ENCODE data around the gene MTF2. TPM values are rescaled to one million over a fixed set of nuclear protein-coding genes. Genes with fewer than 3 reads are reported as not detected.

The MTF2 gene
- total and polyA plus RNA-seq, 9 of the 15 experiments (the other 6 are each of a cell fraction or from before 2014, with no cell fraction given) = 29.3 to 124 (median 57.7) TPM

DNA sequence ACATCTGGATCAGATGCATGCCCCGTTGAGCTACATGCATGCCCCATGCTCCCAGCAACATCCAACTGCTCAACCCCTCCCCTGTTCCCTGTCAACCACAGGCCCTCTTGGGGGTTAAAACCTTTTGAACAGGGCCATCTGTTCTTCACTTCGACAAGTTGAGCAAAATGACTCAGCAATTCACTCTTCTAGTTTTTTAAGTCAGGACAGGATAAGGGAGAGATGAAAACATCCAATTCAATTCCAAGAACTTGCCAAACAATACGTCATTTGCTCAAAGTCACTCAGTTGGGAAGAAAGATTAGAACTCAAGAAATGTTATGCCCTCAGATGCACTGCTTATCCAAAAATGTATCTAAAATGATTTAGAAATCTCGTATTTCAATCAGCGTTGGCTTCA is 46.1 kb upstream of the MTF2 start (continued):
- TF ChIP-seq SMARCB1 (IDR thresholded peaks at IDR 0.05; ENCODE audit: insufficient read length, low read depth) (no peak), HNRNPUL1 (IDR thresholded peaks at IDR 0.05; ENCODE audit: low read length) (no peak), SRF (CRISPR knock-in tag; IDR thresholded peaks at IDR 0.05) (no peak), CREM (IDR thresholded peaks at IDR 0.05; ENCODE audit: low read depth) (no peak), HNRNPL (IDR thresholded peaks at IDR 0.05; ENCODE audit: low read depth, low read length) (no peak), MCM7 (IDR thresholded peaks at IDR 0.05) (no peak), PHF21A (IDR thresholded peaks at IDR 0.05; ENCODE audit: borderline replicate concordance, low read depth) (no peak), NFIX (CRISPR knock-in tag; IDR thresholded peaks at IDR 0.05; ENCODE audit: low read depth) (no peak), RBM14 (IDR thresholded peaks at IDR 0.05; ENCODE audit: borderline replicate concordance, insufficient read depth, low read depth, low read length) (no peak), HNRNPLL (IDR thresholded peaks at IDR 0.05; ENCODE audit: low read depth, low read length, poor library complexity, severe bottlenecking) (peak; percentile 48), KDM5B (IDR thresholded peaks at IDR 0.05; ENCODE audit: insufficient replicate concordance, low read depth, low read length) (no peak), FUS (optimal IDR thresholded peaks at IDR 0.05; ENCODE audit: low read depth, low read length) (no peak), NR2F6 (CRISPR knock-in tag; IDR thresholded peaks at IDR 0.05) (no peak), NFRKB (IDR thresholded peaks at IDR 0.05; ENCODE audit: low read depth) (no peak), ZFX (CRISPR knock-in tag; IDR thresholded peaks at IDR 0.05) (no peak)
- TF ChIP-seq, protein P1, sequence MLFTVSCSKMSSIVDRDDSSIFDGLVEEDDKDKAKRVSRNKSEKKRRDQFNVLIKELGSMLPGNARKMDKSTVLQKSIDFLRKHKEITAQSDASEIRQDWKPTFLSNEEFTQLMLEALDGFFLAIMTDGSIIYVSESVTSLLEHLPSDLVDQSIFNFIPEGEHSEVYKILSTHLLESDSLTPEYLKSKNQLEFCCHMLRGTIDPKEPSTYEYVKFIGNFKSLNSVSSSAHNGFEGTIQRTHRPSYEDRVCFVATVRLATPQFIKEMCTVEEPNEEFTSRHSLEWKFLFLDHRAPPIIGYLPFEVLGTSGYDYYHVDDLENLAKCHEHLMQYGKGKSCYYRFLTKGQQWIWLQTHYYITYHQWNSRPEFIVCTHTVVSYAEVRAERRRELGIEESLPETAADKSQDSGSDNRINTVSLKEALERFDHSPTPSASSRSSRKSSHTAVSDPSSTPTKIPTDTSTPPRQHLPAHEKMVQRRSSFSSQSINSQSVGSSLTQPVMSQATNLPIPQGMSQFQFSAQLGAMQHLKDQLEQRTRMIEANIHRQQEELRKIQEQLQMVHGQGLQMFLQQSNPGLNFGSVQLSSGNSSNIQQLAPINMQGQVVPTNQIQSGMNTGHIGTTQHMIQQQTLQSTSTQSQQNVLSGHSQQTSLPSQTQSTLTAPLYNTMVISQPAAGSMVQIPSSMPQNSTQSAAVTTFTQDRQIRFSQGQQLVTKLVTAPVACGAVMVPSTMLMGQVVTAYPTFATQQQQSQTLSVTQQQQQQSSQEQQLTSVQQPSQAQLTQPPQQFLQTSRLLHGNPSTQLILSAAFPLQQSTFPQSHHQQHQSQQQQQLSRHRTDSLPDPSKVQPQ (CRISPR knock-in tag; IDR thresholded peaks at IDR 0.05; ENCODE audit: borderline replicate concordance) = no peak
- TF ChIP-seq, protein P2, sequence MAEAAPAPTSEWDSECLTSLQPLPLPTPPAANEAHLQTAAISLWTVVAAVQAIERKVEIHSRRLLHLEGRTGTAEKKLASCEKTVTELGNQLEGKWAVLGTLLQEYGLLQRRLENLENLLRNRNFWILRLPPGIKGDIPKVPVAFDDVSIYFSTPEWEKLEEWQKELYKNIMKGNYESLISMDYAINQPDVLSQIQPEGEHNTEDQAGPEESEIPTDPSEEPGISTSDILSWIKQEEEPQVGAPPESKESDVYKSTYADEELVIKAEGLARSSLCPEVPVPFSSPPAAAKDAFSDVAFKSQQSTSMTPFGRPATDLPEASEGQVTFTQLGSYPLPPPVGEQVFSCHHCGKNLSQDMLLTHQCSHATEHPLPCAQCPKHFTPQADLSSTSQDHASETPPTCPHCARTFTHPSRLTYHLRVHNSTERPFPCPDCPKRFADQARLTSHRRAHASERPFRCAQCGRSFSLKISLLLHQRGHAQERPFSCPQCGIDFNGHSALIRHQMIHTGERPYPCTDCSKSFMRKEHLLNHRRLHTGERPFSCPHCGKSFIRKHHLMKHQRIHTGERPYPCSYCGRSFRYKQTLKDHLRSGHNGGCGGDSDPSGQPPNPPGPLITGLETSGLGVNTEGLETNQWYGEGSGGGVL (CRISPR knock-in tag; IDR thresholded peaks at IDR 0.05) = no peak
- TF ChIP-seq, protein P3, sequence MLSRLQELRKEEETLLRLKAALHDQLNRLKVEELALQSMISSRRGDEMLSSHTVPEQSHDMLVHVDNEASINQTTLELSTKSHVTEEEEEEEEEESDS (CRISPR knock-in tag; IDR thresholded peaks at IDR 0.05) = no peak
- TF ChIP-seq, protein P4, sequence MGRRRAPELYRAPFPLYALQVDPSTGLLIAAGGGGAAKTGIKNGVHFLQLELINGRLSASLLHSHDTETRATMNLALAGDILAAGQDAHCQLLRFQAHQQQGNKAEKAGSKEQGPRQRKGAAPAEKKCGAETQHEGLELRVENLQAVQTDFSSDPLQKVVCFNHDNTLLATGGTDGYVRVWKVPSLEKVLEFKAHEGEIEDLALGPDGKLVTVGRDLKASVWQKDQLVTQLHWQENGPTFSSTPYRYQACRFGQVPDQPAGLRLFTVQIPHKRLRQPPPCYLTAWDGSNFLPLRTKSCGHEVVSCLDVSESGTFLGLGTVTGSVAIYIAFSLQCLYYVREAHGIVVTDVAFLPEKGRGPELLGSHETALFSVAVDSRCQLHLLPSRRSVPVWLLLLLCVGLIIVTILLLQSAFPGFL (CRISPR knock-in tag; IDR thresholded peaks at IDR 0.05) = no peak
- TF ChIP-seq, protein P5, sequence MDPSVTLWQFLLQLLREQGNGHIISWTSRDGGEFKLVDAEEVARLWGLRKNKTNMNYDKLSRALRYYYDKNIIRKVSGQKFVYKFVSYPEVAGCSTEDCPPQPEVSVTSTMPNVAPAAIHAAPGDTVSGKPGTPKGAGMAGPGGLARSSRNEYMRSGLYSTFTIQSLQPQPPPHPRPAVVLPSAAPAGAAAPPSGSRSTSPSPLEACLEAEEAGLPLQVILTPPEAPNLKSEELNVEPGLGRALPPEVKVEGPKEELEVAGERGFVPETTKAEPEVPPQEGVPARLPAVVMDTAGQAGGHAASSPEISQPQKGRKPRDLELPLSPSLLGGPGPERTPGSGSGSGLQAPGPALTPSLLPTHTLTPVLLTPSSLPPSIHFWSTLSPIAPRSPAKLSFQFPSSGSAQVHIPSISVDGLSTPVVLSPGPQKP (CRISPR knock-in tag; IDR thresholded peaks at IDR 0.05) = no peak
- TF ChIP-seq, protein P6, sequence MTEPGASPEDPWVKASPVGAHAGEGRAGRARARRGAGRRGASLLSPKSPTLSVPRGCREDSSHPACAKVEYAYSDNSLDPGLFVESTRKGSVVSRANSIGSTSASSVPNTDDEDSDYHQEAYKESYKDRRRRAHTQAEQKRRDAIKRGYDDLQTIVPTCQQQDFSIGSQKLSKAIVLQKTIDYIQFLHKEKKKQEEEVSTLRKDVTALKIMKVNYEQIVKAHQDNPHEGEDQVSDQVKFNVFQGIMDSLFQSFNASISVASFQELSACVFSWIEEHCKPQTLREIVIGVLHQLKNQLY (CRISPR knock-in tag; conservative IDR thresholded peaks at IDR 0.05) = no peak

Measured in K562 (cell line).